Measurements from ENCODE around the gene BRAP.

GRCh38 chr12:111673503-111673902 is 12.3 kb downstream of the BRAP start:
- peak; percentile 22; the same call in 1 of the 2 replicates for TF ChIP-seq CTCF (IDR thresholded peaks at IDR 0.05; ENCODE audit: low read length)
- no peak for TF ChIP-seq EZH2 (IDR thresholded peaks at IDR 0.05; ENCODE audit: borderline replicate concordance, low read length)
